ENCODE measurements around the gene LOXHD1.

The LOXHD1 gene

GRCh38 chr18:46577546-46577945 lies 79.5 kb downstream of the LOXHD1 start:
- TF ChIP-seq, protein P1, sequence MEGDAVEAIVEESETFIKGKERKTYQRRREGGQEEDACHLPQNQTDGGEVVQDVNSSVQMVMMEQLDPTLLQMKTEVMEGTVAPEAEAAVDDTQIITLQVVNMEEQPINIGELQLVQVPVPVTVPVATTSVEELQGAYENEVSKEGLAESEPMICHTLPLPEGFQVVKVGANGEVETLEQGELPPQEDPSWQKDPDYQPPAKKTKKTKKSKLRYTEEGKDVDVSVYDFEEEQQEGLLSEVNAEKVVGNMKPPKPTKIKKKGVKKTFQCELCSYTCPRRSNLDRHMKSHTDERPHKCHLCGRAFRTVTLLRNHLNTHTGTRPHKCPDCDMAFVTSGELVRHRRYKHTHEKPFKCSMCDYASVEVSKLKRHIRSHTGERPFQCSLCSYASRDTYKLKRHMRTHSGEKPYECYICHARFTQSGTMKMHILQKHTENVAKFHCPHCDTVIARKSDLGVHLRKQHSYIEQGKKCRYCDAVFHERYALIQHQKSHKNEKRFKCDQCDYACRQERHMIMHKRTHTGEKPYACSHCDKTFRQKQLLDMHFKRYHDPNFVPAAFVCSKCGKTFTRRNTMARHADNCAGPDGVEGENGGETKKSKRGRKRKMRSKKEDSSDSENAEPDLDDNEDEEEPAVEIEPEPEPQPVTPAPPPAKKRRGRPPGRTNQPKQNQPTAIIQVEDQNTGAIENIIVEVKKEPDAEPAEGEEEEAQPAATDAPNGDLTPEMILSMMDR (IDR thresholded peaks at IDR 0.05), result no peak
- H3K27ac ChIP-seq, result no peak overlapping the region

DNA sequence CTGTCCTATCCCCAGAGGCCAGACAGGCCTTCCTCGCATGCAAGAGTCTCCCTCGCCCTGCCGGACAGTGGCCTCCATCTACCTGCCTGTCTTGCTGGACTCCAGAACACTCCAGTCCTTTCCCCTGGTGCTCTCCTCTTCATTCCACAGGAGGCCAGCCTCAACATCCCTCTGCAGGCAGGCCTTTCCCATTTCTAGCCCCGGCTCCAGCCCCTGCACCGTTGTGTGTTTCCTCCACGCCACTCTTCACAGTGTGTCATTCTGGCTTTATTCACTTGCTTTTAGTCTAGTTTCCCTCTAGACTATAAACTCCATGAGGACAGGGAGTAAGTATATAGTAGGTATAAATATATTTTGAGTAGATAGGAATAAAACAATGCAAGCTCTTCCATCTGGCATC lies 81.2 kb downstream of the LOXHD1 start:
- H3K27ac ChIP-seq, result no peak overlapping the region
- TF ChIP-seq, protein P1 (IDR thresholded peaks at IDR 0.05), result no peak
- no peak for TF ChIP-seq ZFX (IDR thresholded peaks at IDR 0.05; ENCODE audit: borderline replicate concordance)

- no peak overlapping the region for H3K27ac ChIP-seq
- TF ChIP-seq ZFX (IDR thresholded peaks at IDR 0.05; ENCODE audit: borderline replicate concordance), result no peak
- TF ChIP-seq, protein P1 (IDR thresholded peaks at IDR 0.05), result no peak
Observed at GRCh38 chr18:46574743-46575115, 82.3 kb downstream of the LOXHD1 start.

GRCh38 chr18:46574000-46574742 lies 82.8 kb downstream of the LOXHD1 start:
- H3K27ac ChIP-seq, result no peak overlapping the region
- TF ChIP-seq, protein P1 (IDR thresholded peaks at IDR 0.05), result no peak
- no peak for TF ChIP-seq ZFX (IDR thresholded peaks at IDR 0.05; ENCODE audit: borderline replicate concordance)

DNA sequence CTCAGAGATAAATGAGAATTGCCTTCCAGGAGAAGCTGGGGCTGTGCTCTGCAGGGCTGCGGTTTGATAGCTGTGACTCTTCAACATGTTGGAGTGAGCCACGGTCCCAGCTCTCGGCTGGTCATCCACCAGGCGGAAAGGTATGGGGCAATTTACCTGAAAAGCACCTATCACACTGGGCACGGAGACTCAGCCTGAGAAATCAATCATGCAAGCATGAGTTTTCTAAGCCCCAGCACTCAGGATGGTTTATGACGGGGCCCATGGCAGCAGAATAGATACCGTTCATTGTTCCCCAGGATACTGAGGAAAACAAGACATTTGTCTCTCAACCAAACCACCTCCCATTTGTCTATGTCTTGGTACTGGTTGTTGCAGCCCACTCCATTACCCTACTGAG lies 83.9 kb downstream of the LOXHD1 start:
- H3K27ac ChIP-seq, result no peak overlapping the region
- TF ChIP-seq ZFX (IDR thresholded peaks at IDR 0.05; ENCODE audit: borderline replicate concordance), result no peak
- TF ChIP-seq, protein P1 (IDR thresholded peaks at IDR 0.05), result no peak

DNA sequence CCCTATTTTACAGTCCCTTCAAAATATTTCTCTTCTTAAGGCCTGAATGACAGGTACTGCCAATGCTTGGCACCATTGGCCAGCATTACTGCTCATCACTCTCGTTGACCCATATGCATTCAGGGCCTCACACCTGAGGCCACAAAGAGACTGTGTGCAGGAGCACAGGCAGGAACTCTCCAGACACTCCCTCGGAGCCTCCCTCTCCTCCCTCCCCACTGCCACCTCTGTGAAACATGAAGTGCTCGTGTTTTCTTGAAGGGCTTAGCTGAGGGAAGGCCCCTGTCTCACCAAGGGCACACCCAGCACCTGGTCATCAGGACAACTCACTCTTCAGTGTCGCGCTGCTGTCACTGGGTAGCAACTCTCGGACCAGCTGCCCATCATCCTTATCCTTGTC lies 85.3 kb downstream of the LOXHD1 start:
- TF ChIP-seq ZFX (IDR thresholded peaks at IDR 0.05; ENCODE audit: borderline replicate concordance), result no peak
- TF ChIP-seq, protein P1 (IDR thresholded peaks at IDR 0.05), result no peak
- no peak overlapping the region for H3K27ac ChIP-seq

- H3K27ac ChIP-seq, result no peak overlapping the region
- TF ChIP-seq, protein P1 (IDR thresholded peaks at IDR 0.05), result no peak
- TF ChIP-seq ZFX (IDR thresholded peaks at IDR 0.05; ENCODE audit: borderline replicate concordance), result no peak
Observed at GRCh38 chr18:46570666-46571065, 86.4 kb downstream of the LOXHD1 start.
